ENCODE data around the gene COG5.

COG5 gene

GRCh38 chr7:107563775-107564552 is at the start of gene COG5, which contains the start of gene DUS4L (continued):
- TF ChIP-seq HOXA7 (CRISPR knock-in tag; IDR thresholded peaks at IDR 0.05; ENCODE audit: borderline replicate concordance) (no peak), ZBTB11 (tag by site-specific recombination; conservative IDR thresholded peaks at IDR 0.05; ENCODE audit: low read depth) (peak; percentile 22; the same call in 1 of the 2 replicates), GLIS1 (tag by site-specific recombination; IDR thresholded peaks at IDR 0.05) (peak; percentile 59), ZNF776 (tag by site-specific recombination; IDR thresholded peaks at IDR 0.05; ENCODE audit: borderline replicate concordance) (no peak), ZNF274 (IDR thresholded peaks at IDR 0.05; ENCODE audit: low read length) (no peak), ZNF274 (tag by site-specific recombination; IDR thresholded peaks at IDR 0.05; ENCODE audit: borderline replicate concordance) (no peak), IKZF3 (tag by site-specific recombination; IDR thresholded peaks at IDR 0.05) (0 out of 2 replicates have a peak, but pooled peaks have one; percentile 48), ZNF629 (tag by site-specific recombination; IDR thresholded peaks at IDR 0.05) (peak; percentile 78), ZNF302 (tag by site-specific recombination; IDR thresholded peaks at IDR 0.05; ENCODE audit: low read depth) (no peak), REPIN1 (tag by site-specific recombination; IDR thresholded peaks at IDR 0.05; ENCODE audit: low read depth) (no peak), SP7 (tag by site-specific recombination; IDR thresholded peaks at IDR 0.05) (peak; percentile 57; the same call in 1 of the 2 replicates), ZNF211 (tag by site-specific recombination; IDR thresholded peaks at IDR 0.05; ENCODE audit: low read depth) (no peak), SP2 (tag by site-specific recombination; IDR thresholded peaks at IDR 0.05) (peak; percentile 65), HOXC10 (CRISPR knock-in tag; IDR thresholded peaks at IDR 0.05) (no peak), ZNF341 (tag by site-specific recombination; IDR thresholded peaks at IDR 0.05; ENCODE audit: low read depth) (no peak), ZFHX2 (tag by site-specific recombination; conservative IDR thresholded peaks at IDR 0.05) (peak; percentile 80), KLF9 (tag by site-specific recombination; IDR thresholded peaks at IDR 0.05; ENCODE audit: low read depth) (peak; percentile 92), ZNF184 (tag by site-specific recombination; IDR thresholded peaks at IDR 0.05) (no peak), ZNF112 (tag by site-specific recombination; IDR thresholded peaks at IDR 0.05) (no peak), ZNF10 (tag by site-specific recombination; IDR thresholded peaks at IDR 0.05) (0 out of 2 replicates have a peak, but pooled peaks have one; percentile 33), ZBTB21 (tag by site-specific recombination; IDR thresholded peaks at IDR 0.05) (0 out of 2 replicates have a peak, but pooled peaks have one; percentile 52), ZNF548 (tag by site-specific recombination; IDR thresholded peaks at IDR 0.05) (no peak), ZNF335 (tag by site-specific recombination; conservative IDR thresholded peaks at IDR 0.05) (peak; percentile 66), ZNF19 (tag by site-specific recombination; IDR thresholded peaks at IDR 0.05; ENCODE audit: low read depth) (no peak), ZNF404 (tag by site-specific recombination; IDR thresholded peaks at IDR 0.05) (no peak), ZNF768 (tag by site-specific recombination; IDR thresholded peaks at IDR 0.05) (no peak), ZNF792 (tag by site-specific recombination; IDR thresholded peaks at IDR 0.05) (no peak), ZNF549 (tag by site-specific recombination; IDR thresholded peaks at IDR 0.05) (no peak), ZNF23 (tag by site-specific recombination; IDR thresholded peaks at IDR 0.05; ENCODE audit: borderline replicate concordance) (no peak), HOXD13 (CRISPR knock-in tag; IDR thresholded peaks at IDR 0.05; ENCODE audit: borderline replicate concordance) (no peak), KLF8 (tag by site-specific recombination; IDR thresholded peaks at IDR 0.05) (peak; percentile 94)
- TF ChIP-seq, protein P1, sequence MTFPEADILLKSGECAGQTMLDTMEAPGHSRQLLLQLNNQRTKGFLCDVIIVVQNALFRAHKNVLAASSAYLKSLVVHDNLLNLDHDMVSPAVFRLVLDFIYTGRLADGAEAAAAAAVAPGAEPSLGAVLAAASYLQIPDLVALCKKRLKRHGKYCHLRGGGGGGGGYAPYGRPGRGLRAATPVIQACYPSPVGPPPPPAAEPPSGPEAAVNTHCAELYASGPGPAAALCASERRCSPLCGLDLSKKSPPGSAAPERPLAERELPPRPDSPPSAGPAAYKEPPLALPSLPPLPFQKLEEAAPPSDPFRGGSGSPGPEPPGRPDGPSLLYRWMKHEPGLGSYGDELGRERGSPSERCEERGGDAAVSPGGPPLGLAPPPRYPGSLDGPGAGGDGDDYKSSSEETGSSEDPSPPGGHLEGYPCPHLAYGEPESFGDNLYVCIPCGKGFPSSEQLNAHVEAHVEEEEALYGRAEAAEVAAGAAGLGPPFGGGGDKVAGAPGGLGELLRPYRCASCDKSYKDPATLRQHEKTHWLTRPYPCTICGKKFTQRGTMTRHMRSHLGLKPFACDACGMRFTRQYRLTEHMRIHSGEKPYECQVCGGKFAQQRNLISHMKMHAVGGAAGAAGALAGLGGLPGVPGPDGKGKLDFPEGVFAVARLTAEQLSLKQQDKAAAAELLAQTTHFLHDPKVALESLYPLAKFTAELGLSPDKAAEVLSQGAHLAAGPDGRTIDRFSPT (tag by site-specific recombination; IDR thresholded peaks at IDR 0.05), result peak; percentile 88
- TF ChIP-seq, protein P2, sequence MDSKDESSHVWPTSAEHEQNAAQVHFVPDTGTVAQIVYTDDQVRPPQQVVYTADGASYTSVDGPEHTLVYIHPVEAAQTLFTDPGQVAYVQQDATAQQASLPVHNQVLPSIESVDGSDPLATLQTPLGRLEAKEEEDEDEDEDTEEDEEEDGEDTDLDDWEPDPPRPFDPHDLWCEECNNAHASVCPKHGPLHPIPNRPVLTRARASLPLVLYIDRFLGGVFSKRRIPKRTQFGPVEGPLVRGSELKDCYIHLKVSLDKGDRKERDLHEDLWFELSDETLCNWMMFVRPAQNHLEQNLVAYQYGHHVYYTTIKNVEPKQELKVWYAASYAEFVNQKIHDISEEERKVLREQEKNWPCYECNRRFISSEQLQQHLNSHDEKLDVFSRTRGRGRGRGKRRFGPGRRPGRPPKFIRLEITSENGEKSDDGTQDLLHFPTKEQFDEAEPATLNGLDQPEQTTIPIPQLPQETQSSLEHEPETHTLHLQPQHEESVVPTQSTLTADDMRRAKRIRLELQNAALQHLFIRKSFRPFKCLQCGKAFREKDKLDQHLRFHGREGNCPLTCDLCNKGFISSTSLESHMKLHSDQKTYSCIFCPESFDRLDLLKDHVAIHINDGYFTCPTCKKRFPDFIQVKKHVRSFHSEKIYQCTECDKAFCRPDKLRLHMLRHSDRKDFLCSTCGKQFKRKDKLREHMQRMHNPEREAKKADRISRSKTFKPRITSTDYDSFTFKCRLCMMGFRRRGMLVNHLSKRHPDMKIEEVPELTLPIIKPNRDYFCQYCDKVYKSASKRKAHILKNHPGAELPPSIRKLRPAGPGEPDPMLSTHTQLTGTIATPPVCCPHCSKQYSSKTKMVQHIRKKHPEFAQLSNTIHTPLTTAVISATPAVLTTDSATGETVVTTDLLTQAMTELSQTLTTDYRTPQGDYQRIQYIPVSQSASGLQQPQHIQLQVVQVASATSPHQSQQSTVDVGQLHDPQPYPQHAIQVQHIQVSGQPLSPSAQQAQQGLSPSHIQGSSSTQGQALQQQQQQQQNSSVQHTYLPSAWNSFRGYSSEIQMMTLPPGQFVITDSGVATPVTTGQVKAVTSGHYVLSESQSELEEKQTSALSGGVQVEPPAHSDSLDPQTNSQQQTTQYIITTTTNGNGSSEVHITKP (tag by site-specific recombination; IDR thresholded peaks at IDR 0.05), result peak; percentile 100

All from HEK293 (cell line).